IPS-20b (cell line): ENCODE data around the gene UNC5C.

Experiments
- H3K27ac ChIP-seq: one replicate; pipeline ENCODE4 v1.5.1; 2013; ENCODE audit warnings: low read length
- H3K27me3 ChIP-seq: 2 replicates; pipeline ENCODE4 v1.6.1; 2013; ENCODE audit warnings: mild to moderate bottlenecking, low read length, inconsistent platforms; ENCODE audit not compliant: insufficient read depth
- H3K36me3 ChIP-seq: 2 replicates; pipeline ENCODE4 v1.6.1; 2013; ENCODE audit warnings: low read depth, mild to moderate bottlenecking, inconsistent platforms, low read length, moderate library complexity; ENCODE audit not compliant: insufficient read depth
- H3K4me1 ChIP-seq: 2 replicates; pipeline ENCODE4 v1.6.1; 2013; ENCODE audit warnings: mild to moderate bottlenecking, control low read depth, inconsistent platforms, low read length, moderate library complexity; ENCODE audit not compliant: insufficient read depth
- H3K4me3 ChIP-seq: 2 replicates; pipeline ENCODE4 v1.5.1; 2013; ENCODE audit warnings: mild to moderate bottlenecking, low read length, inconsistent platforms
- H3K9ac ChIP-seq: 2 replicates; pipeline ENCODE4 v1.6.1; 2013; ENCODE audit warnings: low read depth, mild to moderate bottlenecking, inconsistent platforms, low read length, moderate library complexity
- H3K9me3 ChIP-seq: 2 replicates; pipeline ENCODE4 v1.6.1; 2013; ENCODE audit warnings: mild to moderate bottlenecking, low read depth, low read length, inconsistent platforms; ENCODE audit not compliant: insufficient read depth

Gene UNC5C

DNA sequence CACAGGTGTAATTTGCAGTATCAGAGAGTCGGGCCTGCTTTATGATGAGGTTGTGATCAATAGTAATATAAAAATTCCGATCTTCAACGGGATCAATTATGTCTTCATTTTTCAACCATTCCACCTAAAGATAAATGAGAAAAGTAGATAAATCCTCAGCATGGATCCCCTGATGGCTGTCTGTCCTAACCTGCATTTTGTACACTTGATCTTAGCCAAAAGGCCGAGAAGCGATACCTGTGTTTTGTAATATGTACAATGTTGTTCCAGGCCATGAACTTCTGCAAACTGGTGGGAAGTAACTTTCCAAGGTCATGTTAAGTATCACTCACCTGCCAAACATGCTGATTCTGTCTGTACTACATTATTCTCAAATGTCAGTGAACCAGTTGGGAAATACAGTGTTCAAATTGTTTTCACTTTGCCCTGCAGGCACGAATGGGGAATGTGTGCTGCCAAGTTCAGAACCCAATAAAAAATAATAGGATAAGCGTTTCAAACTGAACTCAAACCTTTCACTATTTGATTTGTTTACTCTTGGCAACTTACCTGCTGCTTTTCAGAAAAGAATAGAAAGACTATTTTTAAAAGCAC lies 298.1 kb downstream of the UNC5C start:
- Histone ChIP-seq H3K27ac (no peak overlapping the region), H3K4me1 (peaks cover 7% of the 10 kb centered on the region; the same call in 1 of the 2 replicates), H3K9me3 (no peaks in the 10 kb centered on the region), H3K9ac (no peak overlapping the region), H3K4me3 (no peak overlapping the region), H3K36me3 (no peaks in the 10 kb centered on the region), H3K27me3 (no peaks in the 10 kb centered on the region)

DNA sequence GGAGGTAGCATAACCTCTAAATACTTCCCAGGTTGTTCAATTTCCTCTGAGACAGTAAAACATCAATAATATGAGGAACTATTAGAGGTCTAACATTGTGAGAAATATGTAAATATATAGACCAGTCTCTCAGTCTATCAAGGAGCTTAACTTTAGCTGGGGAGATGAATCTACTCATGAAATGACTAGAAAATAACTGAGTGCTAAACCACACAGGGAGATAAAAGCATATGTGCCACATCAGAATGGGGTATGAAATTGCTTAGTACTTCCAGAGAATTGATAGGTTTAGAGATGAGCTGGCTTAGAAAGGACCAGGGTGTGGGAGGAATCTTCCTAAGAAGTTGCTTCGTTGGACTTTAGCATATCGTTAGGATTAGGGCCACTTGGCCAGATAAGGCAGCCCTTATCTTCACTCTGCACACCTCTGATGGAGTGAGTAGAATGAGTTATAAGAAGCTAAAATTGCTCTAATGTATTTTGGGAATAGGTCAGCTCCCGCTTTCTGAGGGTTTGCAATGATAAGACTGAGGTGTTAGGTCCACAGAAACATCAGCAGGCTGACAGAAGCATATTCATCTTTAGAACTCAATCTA lies 299.2 kb downstream of the UNC5C start:
- no peak overlapping the region for H3K27ac ChIP-seq
- H3K36me3 ChIP-seq: no peaks in the 10 kb centered on the region
- H3K4me3 ChIP-seq: no peak overlapping the region
- H3K4me1 ChIP-seq: peaks cover 7% of the 10 kb centered on the region; the same call in 1 of the 2 replicates
- no peaks in the 10 kb centered on the region for H3K9me3 ChIP-seq
- H3K9ac ChIP-seq: no peak overlapping the region
- no peaks in the 10 kb centered on the region for H3K27me3 ChIP-seq

DNA sequence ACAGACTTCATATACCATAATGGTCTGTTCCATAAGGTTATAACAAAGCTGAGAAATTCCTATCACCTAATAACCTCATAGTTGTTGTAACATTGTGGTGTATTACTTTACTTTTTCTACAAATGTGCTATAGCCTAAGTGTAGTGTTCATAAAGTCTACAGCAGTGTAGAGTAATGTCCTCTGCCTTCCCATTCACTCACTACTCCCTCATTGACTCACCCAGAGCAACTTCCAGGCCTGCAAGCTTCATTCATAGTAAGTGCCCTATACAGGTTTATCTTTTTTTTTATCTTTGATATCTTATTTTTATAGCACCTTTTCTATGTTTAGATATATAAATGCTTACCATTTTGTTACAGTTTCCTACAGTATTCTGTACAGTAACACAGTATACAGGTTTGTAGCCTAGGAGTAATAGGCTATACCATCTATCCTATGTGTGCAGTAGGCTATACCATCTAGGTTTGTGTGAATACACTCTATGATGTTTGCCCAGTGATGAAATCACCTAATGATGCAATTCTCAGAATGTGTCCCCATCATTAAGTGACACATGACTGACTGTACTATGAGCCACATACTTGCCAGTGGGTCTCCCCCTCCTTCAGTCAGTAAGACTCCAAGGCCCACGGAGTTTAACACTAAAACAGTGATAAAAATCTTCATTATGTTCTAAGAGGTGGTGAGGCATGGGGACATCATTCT lies 299.9 kb downstream of the UNC5C start:
- Histone ChIP-seq H3K27ac (no peak overlapping the region), H3K4me3 (no peak overlapping the region), H3K9me3 (no peaks in the 10 kb centered on the region), H3K27me3 (no peaks in the 10 kb centered on the region), H3K36me3 (no peaks in the 10 kb centered on the region), H3K4me1 (peaks cover 7% of the 10 kb centered on the region; the same call in 1 of the 2 replicates), H3K9ac (no peak overlapping the region)

DNA sequence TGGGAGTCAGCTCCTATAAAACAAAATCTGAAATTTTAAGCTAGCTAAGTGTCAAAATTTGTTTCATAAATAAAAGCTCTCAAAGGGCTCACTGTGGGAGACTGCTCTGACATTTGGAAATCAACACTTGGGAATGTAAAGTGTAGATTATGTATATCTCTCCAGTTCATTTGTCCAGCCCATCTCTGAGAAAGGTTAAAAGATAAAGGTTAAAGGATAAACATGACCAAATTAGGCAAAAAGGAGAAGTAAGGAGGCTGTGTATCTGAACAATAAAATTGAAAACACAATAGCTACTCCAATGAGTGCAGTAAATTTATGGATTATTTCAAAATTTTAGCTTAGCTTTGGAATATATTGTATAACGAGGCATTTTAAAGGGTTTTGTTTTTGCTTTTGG lies 304.9 kb downstream of the UNC5C start:
- no peak overlapping the region for H3K9ac ChIP-seq
- no peaks in the 10 kb centered on the region for H3K9me3 ChIP-seq
- no peak overlapping the region for H3K27ac ChIP-seq
- H3K36me3 ChIP-seq: no peaks in the 10 kb centered on the region
- H3K27me3 ChIP-seq: no peaks in the 10 kb centered on the region
- H3K4me1 ChIP-seq: peaks cover 7% of the 10 kb centered on the region; the same call in 1 of the 2 replicates
- H3K4me3 ChIP-seq: no peak overlapping the region

DNA sequence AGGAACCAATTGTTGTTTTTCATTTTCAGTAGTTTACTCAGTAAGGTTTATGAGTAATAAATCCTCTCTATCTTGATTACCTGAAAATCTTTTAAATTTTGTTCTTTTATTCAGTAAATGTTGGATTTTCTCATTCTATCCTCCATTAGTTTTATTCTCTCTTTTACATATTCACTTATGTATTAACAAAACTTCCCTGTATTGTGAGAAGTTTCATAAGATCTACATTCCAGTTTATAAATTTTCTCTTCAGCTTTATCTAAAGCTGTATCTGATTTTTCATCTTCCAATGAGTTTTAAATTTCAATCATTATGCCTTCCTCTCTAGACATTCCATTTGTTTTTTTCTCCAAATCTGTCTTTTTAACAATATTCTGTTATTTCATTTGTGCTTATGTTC lies 310.2 kb downstream of the UNC5C start:
- H3K27me3 ChIP-seq: no peaks in the 10 kb centered on the region
- no peak overlapping the region for H3K27ac ChIP-seq
- H3K9ac ChIP-seq: no peak overlapping the region
- no peak overlapping the region for H3K4me3 ChIP-seq
- no peaks in the 10 kb centered on the region for H3K4me1 ChIP-seq
- H3K9me3 ChIP-seq: no peaks in the 10 kb centered on the region
- no peaks in the 10 kb centered on the region for H3K36me3 ChIP-seq

DNA sequence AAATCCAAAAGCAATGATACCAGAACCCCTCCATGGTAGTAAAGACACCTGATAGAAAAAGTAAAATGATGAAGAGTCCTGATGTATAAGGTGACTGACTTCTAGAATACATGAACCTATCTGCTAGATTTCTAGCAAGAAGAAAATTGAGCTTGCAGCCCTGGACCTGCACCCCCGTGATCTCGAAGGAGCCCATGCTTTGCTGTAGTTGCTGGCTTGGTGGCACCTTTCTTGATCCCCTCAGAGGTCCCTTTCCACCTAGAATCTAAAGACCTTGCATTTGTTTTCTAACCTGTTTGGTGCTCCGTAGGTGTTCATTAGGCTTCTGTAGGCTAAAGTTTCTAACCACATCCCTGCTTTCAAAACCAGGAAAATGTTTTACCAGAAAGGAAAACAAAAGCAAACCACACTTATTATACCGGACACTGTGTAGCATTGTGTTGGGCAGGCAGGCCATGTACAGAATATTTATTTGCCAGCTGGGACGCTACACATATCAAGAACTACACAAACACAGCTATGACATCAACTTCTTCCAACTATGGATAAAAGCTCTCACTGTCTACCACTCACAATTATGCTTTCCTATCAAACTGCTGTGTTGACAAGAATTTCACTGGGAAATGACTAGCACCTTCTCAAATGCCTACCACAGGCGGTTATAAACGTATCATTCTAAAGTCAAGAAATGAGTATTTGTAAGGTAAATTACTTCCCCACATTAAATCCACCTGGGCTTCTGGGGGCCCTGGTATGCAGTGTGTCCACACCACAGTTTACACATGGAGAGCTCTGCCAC lies 316.2 kb downstream of the UNC5C start:
- Histone ChIP-seq H3K36me3 (no peaks in the 10 kb centered on the region), H3K27ac (no peak overlapping the region), H3K9me3 (no peaks in the 10 kb centered on the region), H3K9ac (no peak overlapping the region), H3K4me3 (no peak overlapping the region), H3K27me3 (no peaks in the 10 kb centered on the region), H3K4me1 (no peaks in the 10 kb centered on the region)

DNA sequence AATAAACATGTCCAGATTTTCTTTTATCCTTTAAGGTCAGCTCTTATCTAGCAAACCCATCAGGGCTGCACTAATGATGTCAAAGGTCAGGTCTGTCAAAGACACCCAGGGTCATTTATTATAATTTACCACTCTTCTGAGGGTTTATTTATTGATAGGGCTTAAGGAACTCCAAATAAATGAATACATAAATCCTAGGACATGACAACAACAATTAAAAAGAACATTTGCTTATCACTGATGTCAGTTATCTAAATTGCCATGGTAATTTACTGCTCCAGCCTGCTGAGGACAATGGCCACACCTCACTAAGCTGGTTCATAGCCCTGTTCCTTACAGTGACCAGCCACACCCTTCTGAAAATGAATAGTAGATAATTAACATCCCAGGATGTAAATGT lies 317.1 kb downstream of the UNC5C start:
- no peaks in the 10 kb centered on the region for H3K27me3 ChIP-seq
- H3K9ac ChIP-seq: no peak overlapping the region
- H3K36me3 ChIP-seq: no peaks in the 10 kb centered on the region
- H3K4me3 ChIP-seq: no peak overlapping the region
- no peaks in the 10 kb centered on the region for H3K4me1 ChIP-seq
- H3K9me3 ChIP-seq: no peaks in the 10 kb centered on the region
- H3K27ac ChIP-seq: no peak overlapping the region

DNA sequence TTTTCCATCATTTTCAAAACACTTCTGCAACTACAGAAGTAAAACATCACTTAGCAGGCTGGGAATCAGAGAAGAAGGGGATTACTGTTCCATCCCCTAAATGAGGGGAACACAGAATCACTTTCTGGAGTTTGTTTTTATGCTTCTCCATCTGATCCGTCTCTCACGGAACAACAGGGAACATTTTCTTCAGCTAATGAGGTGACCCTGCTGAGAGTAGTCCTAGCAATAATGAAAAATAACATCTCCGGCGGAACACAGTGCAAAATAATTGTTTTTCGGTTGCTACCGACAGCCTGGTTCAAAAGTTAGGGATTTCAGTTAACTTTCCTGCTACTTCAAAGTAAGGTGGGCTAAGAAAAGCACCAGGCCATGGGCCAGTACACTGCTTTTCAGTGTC lies 322.9 kb downstream of the UNC5C start:
- no peak overlapping the region for H3K4me3 ChIP-seq
- no peaks in the 10 kb centered on the region for H3K4me1 ChIP-seq
- no peak overlapping the region for H3K27ac ChIP-seq
- H3K9me3 ChIP-seq: no peaks in the 10 kb centered on the region
- no peaks in the 10 kb centered on the region for H3K36me3 ChIP-seq
- H3K27me3 ChIP-seq: no peaks in the 10 kb centered on the region
- H3K9ac ChIP-seq: no peak overlapping the region

DNA sequence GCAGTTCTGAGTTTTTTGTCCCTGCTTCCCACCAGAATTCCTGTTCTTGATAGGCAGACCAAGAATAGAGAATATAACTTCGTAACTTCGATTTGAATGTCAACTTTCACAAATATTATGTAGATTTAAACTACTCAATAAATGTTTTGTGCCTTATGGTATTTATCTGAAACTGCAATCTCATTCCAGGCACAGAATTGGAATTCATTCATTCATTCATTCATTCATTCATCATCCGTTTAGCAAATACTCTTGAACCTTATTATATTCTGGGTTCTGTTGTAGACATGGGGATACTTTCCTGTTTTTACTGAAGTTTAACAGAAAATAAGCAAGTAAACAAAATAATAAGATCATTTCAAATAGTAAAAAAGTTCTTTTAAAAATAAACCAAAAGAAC lies 324.4 kb downstream of the UNC5C start:
- H3K4me1 ChIP-seq: no peaks in the 10 kb centered on the region
- no peak overlapping the region for H3K9ac ChIP-seq
- H3K36me3 ChIP-seq: no peaks in the 10 kb centered on the region
- H3K27me3 ChIP-seq: no peaks in the 10 kb centered on the region
- H3K9me3 ChIP-seq: no peaks in the 10 kb centered on the region
- no peak overlapping the region for H3K27ac ChIP-seq
- no peak overlapping the region for H3K4me3 ChIP-seq

DNA sequence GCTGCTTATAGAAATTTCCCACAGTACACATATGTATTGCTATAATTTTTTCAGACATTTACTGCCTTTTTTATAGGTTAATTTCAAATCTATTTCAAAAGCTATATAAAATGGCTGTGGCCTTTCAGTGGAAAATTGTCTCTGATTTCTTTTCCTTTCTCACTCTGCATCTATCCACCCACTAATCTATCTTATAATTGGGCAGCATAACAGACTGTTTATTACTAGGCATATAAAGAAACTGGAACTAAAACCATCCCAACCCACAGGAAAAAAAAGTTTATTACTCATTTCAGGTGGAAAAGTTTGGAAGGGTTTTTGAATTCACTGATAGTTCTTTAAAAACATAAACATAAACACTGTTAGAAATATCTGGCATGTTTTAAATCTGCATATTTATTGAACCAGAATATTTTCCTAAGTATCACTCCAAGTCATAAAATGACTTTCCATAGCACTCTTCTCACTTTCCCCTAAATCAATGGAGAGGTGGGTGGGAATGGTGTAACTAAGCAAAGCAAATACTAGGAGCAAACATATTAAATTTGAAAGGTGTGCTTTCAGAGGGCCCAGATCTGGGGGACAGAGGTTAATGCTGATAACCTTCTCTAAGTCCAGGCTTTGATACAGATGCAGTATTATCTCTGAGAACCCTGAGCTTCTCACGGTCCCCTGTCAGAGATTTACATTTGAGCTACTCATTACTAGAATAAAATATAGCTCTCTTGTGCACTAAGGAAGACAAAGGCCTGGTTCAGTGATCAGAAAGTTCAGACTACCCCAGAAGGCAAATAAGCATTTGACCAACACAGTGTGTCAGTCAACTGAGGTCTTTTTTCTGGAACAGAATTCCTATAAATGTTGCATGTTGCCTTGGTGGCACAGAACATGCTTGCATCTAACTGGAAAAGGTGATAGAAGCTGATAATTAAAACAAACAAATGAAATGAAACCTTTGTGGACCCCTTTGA lies 328.3 kb downstream of the UNC5C start:
- Histone ChIP-seq H3K4me3 (no peak overlapping the region), H3K4me1 (no peaks in the 10 kb centered on the region), H3K27ac (no peak overlapping the region), H3K27me3 (no peaks in the 10 kb centered on the region), H3K9ac (no peak overlapping the region), H3K36me3 (no peaks in the 10 kb centered on the region), H3K9me3 (no peaks in the 10 kb centered on the region)

DNA sequence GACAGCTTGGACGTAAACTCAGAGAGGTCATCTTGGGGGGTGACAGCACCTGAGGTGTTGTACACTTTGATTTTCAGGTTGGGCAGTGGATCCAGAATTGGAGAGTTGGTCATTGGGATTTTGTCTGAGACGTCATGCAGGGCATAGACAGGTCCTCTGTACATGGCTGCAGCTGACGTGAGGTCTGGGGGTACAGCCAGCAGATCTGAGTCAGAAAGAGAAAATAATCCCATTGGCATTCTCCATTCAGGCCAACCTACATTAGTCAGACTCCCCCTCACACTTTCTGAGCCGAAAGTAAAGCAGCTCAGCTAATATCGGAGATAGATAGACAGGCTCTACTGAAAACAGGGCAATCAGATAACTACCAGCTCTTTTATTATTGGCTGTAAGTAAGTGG lies 329.7 kb downstream of the UNC5C start:
- Histone ChIP-seq H3K27ac (no peak overlapping the region), H3K4me3 (no peak overlapping the region)

More for the DNA sequence above, 329.7 kb downstream of the UNC5C start:
- no peaks in the 10 kb centered on the region for H3K36me3 ChIP-seq
- H3K9ac ChIP-seq: no peak overlapping the region
- no peaks in the 10 kb centered on the region for H3K9me3 ChIP-seq
- H3K4me1 ChIP-seq: no peaks in the 10 kb centered on the region
- H3K27me3 ChIP-seq: no peaks in the 10 kb centered on the region
